Coronary artery (tissue), 2 donors: ENCODE measurements around the gene HMGCLL1.

Source experiments
- DNase-seq: peaks from one replicate; pipeline ENCODE4 v3.0.0-alpha.2; 2017; ENCODE audit warnings: low spot score
- H3K27ac ChIP-seq, 2 donors: fragments of 200-600 bp; sonication (generic); one replicate each; pipeline ENCODE4 v1.5.1; 2016 to 2019
- H3K4me3 ChIP-seq: fragments of 200-600 bp; sonication (generic); 2 replicates; pipeline ENCODE4 v1.5.1; 2016; ENCODE audit warnings: mild to moderate bottlenecking, moderate library complexity
- TF ChIP-seq, protein P1 (sequence below): fragments of 200-600 bp; sonication (generic); IDR thresholded peaks from one replicate; pipeline ENCODE4 v1.5.1; 2019; ENCODE audit warnings: antibody characterized with exemption

HMGCLL1 gene

DNA sequence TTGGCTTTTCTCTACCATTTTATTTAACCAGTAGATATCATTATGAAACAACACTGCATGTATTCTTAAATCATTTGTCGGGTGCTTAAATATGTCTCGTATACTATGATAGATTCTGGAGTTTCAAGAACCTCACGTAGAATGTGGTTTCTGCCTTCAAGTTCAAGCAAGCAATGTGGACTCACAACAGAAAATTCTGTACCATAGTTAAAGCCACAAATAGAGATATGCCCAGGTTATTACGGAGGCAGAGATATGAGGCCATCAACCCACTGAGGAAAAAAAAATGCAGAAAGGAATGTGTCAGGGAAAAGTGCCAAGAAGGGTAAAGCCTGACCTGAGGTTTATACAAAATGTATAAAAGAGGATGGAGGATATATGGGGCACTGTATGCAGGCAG lies 141.9 kb downstream of the HMGCLL1 start:
- TF ChIP-seq, protein P1, sequence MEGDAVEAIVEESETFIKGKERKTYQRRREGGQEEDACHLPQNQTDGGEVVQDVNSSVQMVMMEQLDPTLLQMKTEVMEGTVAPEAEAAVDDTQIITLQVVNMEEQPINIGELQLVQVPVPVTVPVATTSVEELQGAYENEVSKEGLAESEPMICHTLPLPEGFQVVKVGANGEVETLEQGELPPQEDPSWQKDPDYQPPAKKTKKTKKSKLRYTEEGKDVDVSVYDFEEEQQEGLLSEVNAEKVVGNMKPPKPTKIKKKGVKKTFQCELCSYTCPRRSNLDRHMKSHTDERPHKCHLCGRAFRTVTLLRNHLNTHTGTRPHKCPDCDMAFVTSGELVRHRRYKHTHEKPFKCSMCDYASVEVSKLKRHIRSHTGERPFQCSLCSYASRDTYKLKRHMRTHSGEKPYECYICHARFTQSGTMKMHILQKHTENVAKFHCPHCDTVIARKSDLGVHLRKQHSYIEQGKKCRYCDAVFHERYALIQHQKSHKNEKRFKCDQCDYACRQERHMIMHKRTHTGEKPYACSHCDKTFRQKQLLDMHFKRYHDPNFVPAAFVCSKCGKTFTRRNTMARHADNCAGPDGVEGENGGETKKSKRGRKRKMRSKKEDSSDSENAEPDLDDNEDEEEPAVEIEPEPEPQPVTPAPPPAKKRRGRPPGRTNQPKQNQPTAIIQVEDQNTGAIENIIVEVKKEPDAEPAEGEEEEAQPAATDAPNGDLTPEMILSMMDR: no peak
- no peak for DNase-seq
- Histone ChIP-seq H3K27ac (no peak overlapping the region), H3K4me3 (no peak overlapping the region)

DNA sequence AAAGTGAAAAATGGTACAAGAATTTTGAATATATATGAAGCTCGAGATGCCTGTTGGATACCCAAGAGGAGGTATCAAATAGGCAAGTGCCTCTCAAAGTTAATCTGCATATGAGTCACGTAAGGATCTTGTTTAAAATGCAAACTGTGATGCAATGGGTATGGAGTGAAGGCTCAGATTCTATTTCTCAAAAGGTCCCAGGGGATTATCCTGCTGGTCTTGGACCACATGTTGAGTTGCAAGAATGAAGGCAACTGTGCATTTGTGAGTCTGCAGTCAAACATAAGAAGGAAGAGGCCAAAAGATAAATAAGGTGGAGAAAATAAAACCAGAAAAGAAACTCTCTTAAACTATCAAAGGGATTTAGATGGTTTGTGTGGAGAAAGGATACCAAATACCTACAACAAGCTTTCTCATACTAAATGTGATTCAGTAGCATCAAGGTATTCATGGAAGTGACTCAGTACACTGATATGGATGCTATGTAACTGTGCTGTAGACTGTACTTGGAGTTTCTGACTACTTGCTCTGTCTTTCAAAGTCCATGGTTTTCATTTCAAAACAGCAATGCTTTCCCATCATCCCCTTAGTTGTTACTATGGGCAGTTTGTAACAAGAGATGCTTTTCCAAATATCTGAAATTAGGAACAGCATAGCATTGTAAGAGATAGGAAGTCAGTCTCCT lies 145.4 kb downstream of the HMGCLL1 start:
- no peak for DNase-seq

DNA sequence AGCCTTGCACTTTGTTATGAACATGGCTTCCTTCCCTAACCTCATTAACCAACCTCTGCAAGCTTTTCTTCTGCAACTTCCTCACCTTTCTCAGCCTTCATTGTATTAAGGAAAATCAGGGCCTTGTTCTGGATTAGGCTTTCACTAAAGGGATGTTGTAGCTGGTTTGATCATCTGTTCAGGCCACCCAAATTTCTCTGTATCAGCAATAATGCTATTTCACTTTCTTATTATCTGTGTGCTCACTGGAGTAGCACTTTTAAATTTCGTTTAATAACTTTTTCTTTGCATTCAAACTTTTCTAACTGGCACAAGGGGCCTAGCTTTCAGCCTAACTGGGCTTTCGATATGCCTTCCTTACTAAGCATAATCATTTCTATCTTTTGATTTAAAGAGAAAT lies 155.1 kb downstream of the HMGCLL1 start:
- Histone ChIP-seq H3K27ac (no peak overlapping the region), H3K4me3 (no peak overlapping the region)
- DNase-seq: no peak
- TF ChIP-seq, protein P1: no peak

More for the DNA sequence above, 145.4 kb downstream of the HMGCLL1 start:
- no peak overlapping the region for H3K27ac ChIP-seq
- no peak overlapping the region for H3K4me3 ChIP-seq
- TF ChIP-seq, protein P1: no peak

DNA sequence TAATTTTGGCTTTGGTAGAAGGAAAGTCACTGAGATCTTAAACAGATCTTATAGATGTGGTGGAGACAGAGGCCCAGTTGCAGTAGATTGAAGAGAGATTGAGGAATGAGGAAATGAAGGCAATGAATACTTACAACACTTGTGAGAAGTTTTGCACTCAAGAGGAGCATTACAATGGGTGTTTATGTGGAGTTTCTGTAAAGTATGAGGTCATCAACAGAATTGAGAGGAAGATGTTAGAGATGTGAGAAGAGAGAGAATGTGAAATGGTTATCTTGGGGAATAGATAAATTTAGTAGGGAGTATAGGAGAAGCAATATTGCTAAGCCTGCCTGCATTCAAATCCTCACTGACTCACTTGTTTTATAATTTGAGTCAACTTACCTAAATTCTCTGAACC lies 168.3 kb downstream of the HMGCLL1 start:
- no peak for DNase-seq
- Histone ChIP-seq H3K4me3 (no peak overlapping the region), H3K27ac (no peak overlapping the region)
- TF ChIP-seq, protein P1: no peak

DNA sequence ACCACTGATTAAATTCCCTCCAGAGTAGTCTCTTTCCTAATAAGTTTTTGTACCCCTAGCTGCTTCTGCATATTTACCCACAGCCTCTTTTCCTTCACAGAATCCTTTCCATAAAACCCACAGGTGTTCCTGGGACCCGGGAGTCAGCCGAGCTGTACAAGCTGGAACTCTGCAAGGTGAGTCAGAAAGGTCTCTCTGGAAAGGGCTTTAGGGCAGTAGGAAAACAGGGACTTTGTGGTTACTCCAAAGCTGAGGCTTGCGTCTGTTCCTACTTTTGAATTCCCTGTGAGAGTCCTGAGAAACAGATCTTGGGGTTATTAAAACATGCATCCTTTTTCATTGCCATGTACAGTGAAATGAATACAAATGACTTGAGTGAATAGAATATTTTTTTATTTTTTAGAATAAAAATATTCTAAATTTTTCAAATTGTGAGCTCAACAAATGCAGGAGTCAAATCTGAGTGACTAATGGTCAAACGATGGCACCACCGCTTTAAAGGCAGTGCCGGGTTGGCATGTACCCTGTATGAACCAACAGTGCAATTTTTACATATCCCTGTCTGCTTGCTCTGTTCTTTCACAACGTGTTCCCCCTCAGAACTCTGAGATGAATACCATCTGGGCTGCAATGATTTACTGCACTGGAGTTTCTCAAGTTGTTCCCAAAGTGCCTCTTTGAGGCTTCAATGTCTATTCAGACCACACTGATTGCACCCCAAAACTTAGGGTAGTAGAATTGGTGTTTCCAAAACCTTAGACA lies 173.3 kb downstream of the HMGCLL1 start:
- Histone ChIP-seq H3K27ac (no peak overlapping the region), H3K4me3 (no peak overlapping the region)
- DNase-seq: no peak
- TF ChIP-seq, protein P1: no peak

DNA sequence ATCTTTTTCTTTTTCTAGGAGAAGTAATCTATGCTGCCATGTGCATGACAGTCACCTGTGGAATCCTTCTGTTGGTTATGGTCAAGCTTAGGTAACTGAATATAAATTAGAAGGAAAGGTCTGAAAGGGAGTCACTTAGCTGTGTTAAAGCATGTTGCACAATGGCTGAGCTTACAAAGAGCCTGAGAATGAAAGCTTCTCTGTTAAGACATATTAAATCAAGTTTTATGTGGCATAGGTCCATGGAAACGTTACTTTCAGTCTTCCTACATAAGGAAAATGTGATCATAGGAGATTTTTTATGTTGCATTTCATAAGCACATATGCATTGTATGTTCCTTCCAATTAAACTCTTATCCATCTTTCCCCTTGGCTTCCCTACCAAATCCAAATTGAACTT lies 179.6 kb downstream of the HMGCLL1 start:
- DNase-seq: no peak
- Histone ChIP-seq H3K4me3 (no peak overlapping the region), H3K27ac (no peak overlapping the region)
- TF ChIP-seq, protein P1: no peak

DNA sequence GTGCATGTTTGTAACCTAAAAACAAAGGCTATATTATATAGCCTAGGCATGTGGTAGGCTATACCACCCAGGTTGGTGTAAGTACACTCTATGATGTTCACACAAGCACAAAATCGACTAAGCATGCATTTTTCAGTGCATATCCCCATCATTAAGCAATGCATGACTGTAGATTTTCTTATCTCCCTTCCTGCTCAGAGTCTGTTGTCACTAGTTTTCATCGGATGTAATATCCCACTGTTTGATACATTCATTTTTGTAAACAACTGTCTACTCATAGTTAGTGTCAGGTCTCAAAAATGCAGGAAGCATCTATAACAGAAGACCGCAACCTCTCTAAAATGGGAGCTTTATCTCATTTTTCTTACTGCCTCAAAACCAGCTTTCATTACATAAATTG lies 181.0 kb downstream of the HMGCLL1 start:
- no peak for DNase-seq
- no peak overlapping the region for H3K27ac ChIP-seq
- TF ChIP-seq, protein P1: no peak
- H3K4me3 ChIP-seq: no peak overlapping the region
